GM12878 (cell line): Measurements from ENCODE around the gene GALNS.

Source experiments
- EP300 ChIP-seq, 2 experiments: fragments of 150-350 bp in 1 of 2; IDR thresholded peaks; 2 replicates each; pipeline ENCODE4 v1.6.1; 2011 to 2012; ENCODE audit warnings: low read depth in 2 of 2, low read length in 2 of 2, borderline replicate concordance in 1 of 2, improper control_type of control experiment in 1 of 2, inconsistent platforms in 1 of 2; ENCODE audit not compliant: control insufficient read depth in 1 of 2
- EZH2 ChIP-seq: IDR thresholded peaks from 2 replicates; pipeline ENCODE4 v1.6.1; 2012; ENCODE audit warnings: low read depth, mild to moderate bottlenecking, control low read depth, inconsistent platforms, low read length, borderline replicate concordance; ENCODE audit not compliant: control insufficient read depth
- MEF2B ChIP-seq: fragments of 450-650 bp; IDR thresholded peaks from 2 replicates; pipeline ENCODE4 v1.6.1; 2018; ENCODE audit warnings: mild to moderate bottlenecking, moderate library complexity; ENCODE audit not compliant: partially characterized antibody, poor library complexity, severe bottlenecking
- NFYB ChIP-seq: IDR thresholded peaks from 2 replicates; pipeline ENCODE4 v1.6.1; 2011; ENCODE audit warnings: low read depth, mild to moderate bottlenecking, low read length, improper control_type of control experiment, moderate library complexity; ENCODE audit not compliant: insufficient read depth
- PAX8 ChIP-seq: fragments of 450-650 bp; IDR thresholded peaks from 2 replicates; pipeline ENCODE4 v1.6.1; 2017; ENCODE audit warnings: mild to moderate bottlenecking, moderate library complexity
- POLR2A ChIP-seq: IDR thresholded peaks from 2 replicates; pipeline ENCODE4 v1.6.1; 2011; ENCODE audit warnings: low read depth, mild to moderate bottlenecking, low read length
- TF ChIP-seq, protein P1 (sequence below), 3 experiments: IDR thresholded peaks in 2 of 3; conservative IDR thresholded peaks in 1 of 3; 2 replicates each; pipeline ENCODE4 v1.5.1; 2011; ENCODE audit warnings: low read depth in 3 of 3, low read length in 3 of 3, mild to moderate bottlenecking in 3 of 3, control low read depth in 2 of 3, moderate library complexity in 2 of 3, inconsistent platforms in 1 of 3, mixed read lengths in 1 of 3; ENCODE audit not compliant: control insufficient read depth in 2 of 3, insufficient read depth in 1 of 3; ENCODE audit errors: extremely low read depth in 1 of 3
- TF ChIP-seq, protein P2 (sequence below): fragments of 450-650 bp; IDR thresholded peaks from 2 replicates; pipeline ENCODE4 v1.6.1; 2016; ENCODE audit warnings: mild to moderate bottlenecking, moderate library complexity, borderline replicate concordance
- TF ChIP-seq, protein P3 (sequence below): fragments of 450-650 bp; IDR thresholded peaks from 2 replicates; pipeline ENCODE4 v1.6.1; 2016; ENCODE audit warnings: mild to moderate bottlenecking
- TF ChIP-seq, protein P4 (sequence below): fragments of 450-650 bp; IDR thresholded peaks from 2 replicates; pipeline ENCODE4 v1.6.1; 2017; ENCODE audit warnings: mild to moderate bottlenecking

DNA sequence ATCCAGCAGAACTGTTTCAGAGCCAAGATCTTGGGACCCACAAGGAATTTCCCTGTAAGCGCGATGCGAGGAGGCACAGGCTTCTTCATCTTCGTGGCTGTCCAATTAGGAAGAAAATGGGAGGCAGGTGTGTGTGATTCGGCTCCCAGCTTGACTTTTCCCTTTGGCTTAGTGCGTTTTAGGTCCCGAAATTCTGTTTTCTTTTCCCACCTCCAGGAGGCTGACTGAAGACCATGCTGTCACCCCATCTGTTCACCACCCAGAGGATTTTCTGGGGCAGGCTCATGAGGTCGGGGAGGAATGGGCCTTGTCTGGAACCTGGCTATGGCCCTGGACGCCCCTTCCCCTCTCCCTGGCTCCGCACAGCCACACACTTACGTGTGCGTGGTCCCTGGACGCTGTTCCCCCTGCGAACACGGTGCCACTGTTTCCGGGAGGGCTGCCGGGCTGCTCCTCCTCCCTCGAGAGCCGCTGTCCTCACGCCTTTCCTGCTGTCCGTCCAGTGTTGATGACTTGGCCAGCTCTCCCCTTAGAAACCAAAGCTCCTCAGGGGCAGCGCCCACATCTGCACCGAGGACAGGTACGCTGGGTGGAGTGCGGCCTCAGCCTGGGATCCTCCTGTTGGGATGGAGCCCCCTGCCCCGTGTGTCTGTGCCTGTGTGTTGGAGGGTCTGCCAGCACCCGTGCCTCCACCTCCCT is 12.4 kb upstream of the GALNS start:
- TF ChIP-seq POLR2A (no peak), EP300 (IDR thresholded peaks at IDR 0.05; ENCODE audit: borderline replicate concordance in 1 of 2, control insufficient read depth in 1 of 2, low read depth in 2 of 2, low read length in 2 of 2) (no peak), MEF2B (no peak), NFYB (no peak), EZH2 (no peak), PAX8 (no peak)
- TF ChIP-seq, protein P1, sequence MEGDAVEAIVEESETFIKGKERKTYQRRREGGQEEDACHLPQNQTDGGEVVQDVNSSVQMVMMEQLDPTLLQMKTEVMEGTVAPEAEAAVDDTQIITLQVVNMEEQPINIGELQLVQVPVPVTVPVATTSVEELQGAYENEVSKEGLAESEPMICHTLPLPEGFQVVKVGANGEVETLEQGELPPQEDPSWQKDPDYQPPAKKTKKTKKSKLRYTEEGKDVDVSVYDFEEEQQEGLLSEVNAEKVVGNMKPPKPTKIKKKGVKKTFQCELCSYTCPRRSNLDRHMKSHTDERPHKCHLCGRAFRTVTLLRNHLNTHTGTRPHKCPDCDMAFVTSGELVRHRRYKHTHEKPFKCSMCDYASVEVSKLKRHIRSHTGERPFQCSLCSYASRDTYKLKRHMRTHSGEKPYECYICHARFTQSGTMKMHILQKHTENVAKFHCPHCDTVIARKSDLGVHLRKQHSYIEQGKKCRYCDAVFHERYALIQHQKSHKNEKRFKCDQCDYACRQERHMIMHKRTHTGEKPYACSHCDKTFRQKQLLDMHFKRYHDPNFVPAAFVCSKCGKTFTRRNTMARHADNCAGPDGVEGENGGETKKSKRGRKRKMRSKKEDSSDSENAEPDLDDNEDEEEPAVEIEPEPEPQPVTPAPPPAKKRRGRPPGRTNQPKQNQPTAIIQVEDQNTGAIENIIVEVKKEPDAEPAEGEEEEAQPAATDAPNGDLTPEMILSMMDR (IDR thresholded peaks at IDR 0.05 in 2 of 3, conservative IDR thresholded peaks at IDR 0.05 in 1 of 3; ENCODE audit: control insufficient read depth in 2 of 3, extremely low read depth in 1 of 3, insufficient read depth in 1 of 3, low read depth in 3 of 3, low read length in 3 of 3) = no peak
- TF ChIP-seq, protein P2, sequence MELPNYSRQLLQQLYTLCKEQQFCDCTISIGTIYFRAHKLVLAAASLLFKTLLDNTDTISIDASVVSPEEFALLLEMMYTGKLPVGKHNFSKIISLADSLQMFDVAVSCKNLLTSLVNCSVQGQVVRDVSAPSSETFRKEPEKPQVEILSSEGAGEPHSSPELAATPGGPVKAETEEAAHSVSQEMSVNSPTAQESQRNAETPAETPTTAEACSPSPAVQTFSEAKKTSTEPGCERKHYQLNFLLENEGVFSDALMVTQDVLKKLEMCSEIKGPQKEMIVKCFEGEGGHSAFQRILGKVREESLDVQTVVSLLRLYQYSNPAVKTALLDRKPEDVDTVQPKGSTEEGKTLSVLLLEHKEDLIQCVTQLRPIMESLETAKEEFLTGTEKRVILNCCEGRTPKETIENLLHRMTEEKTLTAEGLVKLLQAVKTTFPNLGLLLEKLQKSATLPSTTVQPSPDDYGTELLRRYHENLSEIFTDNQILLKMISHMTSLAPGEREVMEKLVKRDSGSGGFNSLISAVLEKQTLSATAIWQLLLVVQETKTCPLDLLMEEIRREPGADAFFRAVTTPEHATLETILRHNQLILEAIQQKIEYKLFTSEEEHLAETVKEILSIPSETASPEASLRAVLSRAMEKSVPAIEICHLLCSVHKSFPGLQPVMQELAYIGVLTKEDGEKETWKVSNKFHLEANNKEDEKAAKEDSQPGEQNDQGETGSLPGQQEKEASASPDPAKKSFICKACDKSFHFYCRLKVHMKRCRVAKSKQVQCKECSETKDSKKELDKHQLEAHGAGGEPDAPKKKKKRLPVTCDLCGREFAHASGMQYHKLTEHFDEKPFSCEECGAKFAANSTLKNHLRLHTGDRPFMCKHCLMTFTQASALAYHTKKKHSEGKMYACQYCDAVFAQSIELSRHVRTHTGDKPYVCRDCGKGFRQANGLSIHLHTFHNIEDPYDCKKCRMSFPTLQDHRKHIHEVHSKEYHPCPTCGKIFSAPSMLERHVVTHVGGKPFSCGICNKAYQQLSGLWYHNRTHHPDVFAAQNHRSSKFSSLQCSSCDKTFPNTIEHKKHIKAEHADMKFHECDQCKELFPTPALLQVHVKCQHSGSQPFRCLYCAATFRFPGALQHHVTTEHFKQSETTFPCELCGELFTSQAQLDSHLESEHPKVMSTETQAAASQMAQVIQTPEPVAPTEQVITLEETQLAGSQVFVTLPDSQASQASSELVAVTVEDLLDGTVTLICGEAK = no peak
- TF ChIP-seq, protein P3, sequence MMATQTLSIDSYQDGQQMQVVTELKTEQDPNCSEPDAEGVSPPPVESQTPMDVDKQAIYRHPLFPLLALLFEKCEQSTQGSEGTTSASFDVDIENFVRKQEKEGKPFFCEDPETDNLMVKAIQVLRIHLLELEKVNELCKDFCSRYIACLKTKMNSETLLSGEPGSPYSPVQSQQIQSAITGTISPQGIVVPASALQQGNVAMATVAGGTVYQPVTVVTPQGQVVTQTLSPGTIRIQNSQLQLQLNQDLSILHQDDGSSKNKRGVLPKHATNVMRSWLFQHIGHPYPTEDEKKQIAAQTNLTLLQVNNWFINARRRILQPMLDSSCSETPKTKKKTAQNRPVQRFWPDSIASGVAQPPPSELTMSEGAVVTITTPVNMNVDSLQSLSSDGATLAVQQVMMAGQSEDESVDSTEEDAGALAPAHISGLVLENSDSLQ = no peak
- TF ChIP-seq, protein P4, sequence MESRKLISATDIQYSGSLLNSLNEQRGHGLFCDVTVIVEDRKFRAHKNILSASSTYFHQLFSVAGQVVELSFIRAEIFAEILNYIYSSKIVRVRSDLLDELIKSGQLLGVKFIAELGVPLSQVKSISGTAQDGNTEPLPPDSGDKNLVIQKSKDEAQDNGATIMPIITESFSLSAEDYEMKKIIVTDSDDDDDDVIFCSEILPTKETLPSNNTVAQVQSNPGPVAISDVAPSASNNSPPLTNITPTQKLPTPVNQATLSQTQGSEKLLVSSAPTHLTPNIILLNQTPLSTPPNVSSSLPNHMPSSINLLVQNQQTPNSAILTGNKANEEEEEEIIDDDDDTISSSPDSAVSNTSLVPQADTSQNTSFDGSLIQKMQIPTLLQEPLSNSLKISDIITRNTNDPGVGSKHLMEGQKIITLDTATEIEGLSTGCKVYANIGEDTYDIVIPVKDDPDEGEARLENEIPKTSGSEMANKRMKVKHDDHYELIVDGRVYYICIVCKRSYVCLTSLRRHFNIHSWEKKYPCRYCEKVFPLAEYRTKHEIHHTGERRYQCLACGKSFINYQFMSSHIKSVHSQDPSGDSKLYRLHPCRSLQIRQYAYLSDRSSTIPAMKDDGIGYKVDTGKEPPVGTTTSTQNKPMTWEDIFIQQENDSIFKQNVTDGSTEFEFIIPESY = no peak
